ENCODE data around the gene PLCB1.

Gene PLCB1

DNA sequence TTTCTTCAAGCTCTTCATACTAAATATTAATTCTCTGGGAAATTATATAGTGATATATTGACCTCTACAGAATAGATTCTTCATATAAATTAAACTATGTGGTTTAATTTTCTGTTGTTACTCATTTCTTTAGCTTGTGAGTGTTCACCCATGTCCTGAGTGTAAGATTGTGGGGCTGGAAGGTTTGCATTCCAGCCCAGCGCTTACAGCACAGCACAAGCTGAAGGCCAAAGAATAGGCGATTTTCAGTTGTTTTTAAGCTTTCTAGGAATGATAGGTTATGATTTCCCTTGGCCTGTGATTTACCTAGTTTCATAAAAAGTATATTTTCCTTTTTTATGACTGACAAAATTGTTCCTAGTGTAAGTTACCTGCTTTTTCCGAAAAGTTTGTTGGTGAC is 194.1 kb downstream of the PLCB1 start:
- Histone ChIP-seq H2AFZ (ENCODE audit: low read depth, low read length) (no peak overlapping the region), H3K9ac (ENCODE audit: low read depth, low read length) (no peak overlapping the region), H4K20me1 (ENCODE audit: insufficient read depth, low read length) (peaks cover 7% of the 10 kb centered on the region; the same call in 1 of the 2 replicates), H3K36me3 (ENCODE audit: insufficient read depth, low read length) (no peaks in the 10 kb centered on the region), H3K4me1 (ENCODE audit: insufficient read depth, low read length) (peaks cover 20% of the 10 kb centered on the region), H3K79me2 (ENCODE audit: insufficient read depth, low read length) (peaks cover 32% of the 10 kb centered on the region), H3K4me3 (ENCODE audit: low read depth in 1 of 2, low read length in 2 of 2) (no peak overlapping the region), H3K27ac (ENCODE audit: low read length) (no peak overlapping the region), H3K4me2 (ENCODE audit: insufficient read depth, low read length) (no peak overlapping the region), H3K9me3 (ENCODE audit: insufficient read depth, low read length, severe bottlenecking) (no peaks in the 10 kb centered on the region), H3K27me3 (ENCODE audit: insufficient read depth, low read length, poor library complexity) (no peaks in the 10 kb centered on the region)
- DNase-seq, result no peak
- TF ChIP-seq EZH2 (IDR thresholded peaks at IDR 0.05; ENCODE audit: borderline replicate concordance, low read depth, low read length, severe bottlenecking), result no peak
- TF ChIP-seq, protein P1, sequence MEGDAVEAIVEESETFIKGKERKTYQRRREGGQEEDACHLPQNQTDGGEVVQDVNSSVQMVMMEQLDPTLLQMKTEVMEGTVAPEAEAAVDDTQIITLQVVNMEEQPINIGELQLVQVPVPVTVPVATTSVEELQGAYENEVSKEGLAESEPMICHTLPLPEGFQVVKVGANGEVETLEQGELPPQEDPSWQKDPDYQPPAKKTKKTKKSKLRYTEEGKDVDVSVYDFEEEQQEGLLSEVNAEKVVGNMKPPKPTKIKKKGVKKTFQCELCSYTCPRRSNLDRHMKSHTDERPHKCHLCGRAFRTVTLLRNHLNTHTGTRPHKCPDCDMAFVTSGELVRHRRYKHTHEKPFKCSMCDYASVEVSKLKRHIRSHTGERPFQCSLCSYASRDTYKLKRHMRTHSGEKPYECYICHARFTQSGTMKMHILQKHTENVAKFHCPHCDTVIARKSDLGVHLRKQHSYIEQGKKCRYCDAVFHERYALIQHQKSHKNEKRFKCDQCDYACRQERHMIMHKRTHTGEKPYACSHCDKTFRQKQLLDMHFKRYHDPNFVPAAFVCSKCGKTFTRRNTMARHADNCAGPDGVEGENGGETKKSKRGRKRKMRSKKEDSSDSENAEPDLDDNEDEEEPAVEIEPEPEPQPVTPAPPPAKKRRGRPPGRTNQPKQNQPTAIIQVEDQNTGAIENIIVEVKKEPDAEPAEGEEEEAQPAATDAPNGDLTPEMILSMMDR (IDR thresholded peaks at IDR 0.05; ENCODE audit: borderline replicate concordance, extremely low read depth, low read length, poor library complexity, severe bottlenecking), result no peak
- no peak for ATAC-seq (ENCODE audit: insufficient read depth, low read depth)

DNA sequence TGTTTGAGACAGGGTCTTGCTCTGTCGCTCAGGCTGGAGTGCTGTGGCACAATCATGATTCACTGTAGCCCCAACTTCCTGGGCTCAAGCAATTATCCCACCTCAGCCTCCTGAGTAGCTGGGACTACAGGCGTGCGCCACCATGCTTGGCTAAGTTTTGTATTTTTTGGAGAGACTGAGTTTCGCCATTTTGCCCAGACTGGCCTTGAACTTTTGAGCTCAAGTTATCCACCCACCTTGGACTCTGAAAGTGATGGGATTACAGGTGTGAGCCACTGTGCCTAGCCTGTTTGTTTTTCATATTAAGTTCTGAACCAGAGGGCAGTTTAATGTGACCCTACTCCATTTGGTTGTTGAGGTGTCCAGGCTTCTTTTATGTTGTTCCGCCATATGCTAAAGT is 194.8 kb downstream of the PLCB1 start:
- DNase-seq (no peak), ATAC-seq (ENCODE audit: insufficient read depth, low read depth) (no peak)
- H3K79me2 ChIP-seq (ENCODE audit: insufficient read depth, low read length), result peaks cover 30% of the 10 kb centered on the region
- peaks cover 27% of the 10 kb centered on the region for H3K4me1 ChIP-seq (ENCODE audit: insufficient read depth, low read length)
- H3K9me3 ChIP-seq (ENCODE audit: insufficient read depth, low read length, severe bottlenecking), result no peaks in the 10 kb centered on the region
- H3K4me2 ChIP-seq (ENCODE audit: insufficient read depth, low read length), result no peak overlapping the region
- H3K36me3 ChIP-seq (ENCODE audit: insufficient read depth, low read length), result no peaks in the 10 kb centered on the region
- no peak overlapping the region for H3K9ac ChIP-seq (ENCODE audit: low read depth, low read length)
- no peak for TF ChIP-seq EZH2 (IDR thresholded peaks at IDR 0.05; ENCODE audit: borderline replicate concordance, low read depth, low read length, severe bottlenecking)
- TF ChIP-seq, protein P1 (IDR thresholded peaks at IDR 0.05; ENCODE audit: borderline replicate concordance, extremely low read depth, low read length, poor library complexity, severe bottlenecking), result no peak
- H4K20me1 ChIP-seq (ENCODE audit: insufficient read depth, low read length), result peaks cover 7% of the 10 kb centered on the region; the same call in 1 of the 2 replicates
- no peak overlapping the region for H3K4me3 ChIP-seq (ENCODE audit: low read depth in 1 of 2, low read length in 2 of 2)
- no peak overlapping the region for H2AFZ ChIP-seq (ENCODE audit: low read depth, low read length)
- no peak overlapping the region for H3K27ac ChIP-seq (ENCODE audit: low read length)
- H3K27me3 ChIP-seq (ENCODE audit: insufficient read depth, low read length, poor library complexity), result no peaks in the 10 kb centered on the region

DNA sequence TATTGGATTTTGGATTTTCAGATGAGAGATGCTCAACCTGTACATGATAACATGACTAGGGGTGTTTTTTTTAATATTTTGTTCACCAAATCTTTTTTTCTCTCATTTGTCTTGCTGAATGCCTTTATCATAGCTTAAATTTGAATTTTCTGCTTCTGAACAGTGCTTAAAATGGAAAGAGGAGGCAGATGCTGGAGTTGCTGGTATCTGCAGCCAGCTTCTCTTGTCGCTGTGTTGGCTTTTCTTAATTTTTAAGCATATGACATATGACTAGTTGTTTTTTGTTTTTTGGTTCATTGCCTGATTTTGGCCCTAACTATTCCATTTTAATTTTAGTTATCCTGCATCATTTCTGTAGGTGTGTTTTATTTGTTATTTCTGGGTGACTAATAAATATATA is 196.1 kb downstream of the PLCB1 start:
- peaks cover 30% of the 10 kb centered on the region for H3K4me1 ChIP-seq (ENCODE audit: insufficient read depth, low read length)
- no peaks in the 10 kb centered on the region for H3K9me3 ChIP-seq (ENCODE audit: insufficient read depth, low read length, severe bottlenecking)
- peaks cover 5% of the 10 kb centered on the region; the same call in 1 of the 2 replicates for H4K20me1 ChIP-seq (ENCODE audit: insufficient read depth, low read length)
- H3K9ac ChIP-seq (ENCODE audit: low read depth, low read length), result no peak overlapping the region
- ATAC-seq (ENCODE audit: insufficient read depth, low read depth), result no peak
- H2AFZ ChIP-seq (ENCODE audit: low read depth, low read length), result no peak overlapping the region
- no peak overlapping the region for H3K4me2 ChIP-seq (ENCODE audit: insufficient read depth, low read length)
- no peak overlapping the region for H3K4me3 ChIP-seq (ENCODE audit: low read depth in 1 of 2, low read length in 2 of 2)
- no peak for TF ChIP-seq EZH2 (IDR thresholded peaks at IDR 0.05; ENCODE audit: borderline replicate concordance, low read depth, low read length, severe bottlenecking)
- TF ChIP-seq, protein P1 (IDR thresholded peaks at IDR 0.05; ENCODE audit: borderline replicate concordance, extremely low read depth, low read length, poor library complexity, severe bottlenecking), result no peak
- no peak for DNase-seq
- H3K27me3 ChIP-seq (ENCODE audit: insufficient read depth, low read length, poor library complexity), result no peaks in the 10 kb centered on the region
- no peak overlapping the region for H3K27ac ChIP-seq (ENCODE audit: low read length)
- H3K36me3 ChIP-seq (ENCODE audit: insufficient read depth, low read length), result no peaks in the 10 kb centered on the region
- H3K79me2 ChIP-seq (ENCODE audit: insufficient read depth, low read length), result peaks cover 42% of the 10 kb centered on the region
